Endothelial cell of umbilical vein (primary cell): ENCODE measurements around the gene GLIPR1L2. TPM values are rescaled to one million over a fixed set of nuclear protein-coding genes. Genes with fewer than 3 reads are reported as not detected.

Experiments used
- BruUV-seq: library from RNA; stranded (reverse); fragments of 400-500 nt; replicated peaks from 2 replicates; lab custom pipeline; 2021; lab: Mats Ljungman, UMichigan
- CTCF ChIA-PET: fragments of 300-600, 350-600 bp; sonication (Branson Sonifier 250); formaldehyde crosslinking; loops from one replicate; lab custom pipeline; 2021; ENCODE audit warnings: antibody characterized with exemption, inconsistent platforms; lab: Charles Lee
- POLR2A ChIA-PET: fragments of 300-600, 350-600 bp; sonication (Branson Sonifier 250); formaldehyde crosslinking; loops from one replicate; lab custom pipeline; 2021; ENCODE audit warnings: antibody characterized with exemption, inconsistent platforms; lab: Charles Lee
- DNase-seq: peaks from one replicate; pipeline ENCODE4 v3.0.0-alpha.2; 2011; ENCODE audit warnings: low read depth, low spot score
- FAIRE-seq: peaks from 2 replicates; lab custom pipeline; 2011; peaks lifted over from hg19 to GRCh38; lab: Jason Lieb, UNC
- H2AFZ ChIP-seq: 2 replicates; pipeline ENCODE4 v1.6.0; 2012; ENCODE audit warnings: low read depth, low read length, control low read depth, inconsistent platforms
- H3K27ac ChIP-seq: 2 replicates; pipeline ENCODE4 v1.5.1; 2011; ENCODE audit warnings: low read depth, mild to moderate bottlenecking, control low read depth, low read length, moderate library complexity; ENCODE audit not compliant: insufficient read depth
- H3K27me3 ChIP-seq, 2 experiments: 2 replicates each; pipeline versions ENCODE4 v1.6.0 to v1.6.1; 2011; ENCODE audit warnings: low read length in 2 of 2, mixed read lengths in 1 of 2; ENCODE audit not compliant: control insufficient read depth in 2 of 2, insufficient read depth in 2 of 2
- H3K36me3 ChIP-seq, 2 experiments: 2 replicates in 1 of 2; 3 replicates in 1 of 2; pipeline ENCODE4 v1.5.1; 2011; ENCODE audit warnings: low read length in 2 of 2, mild to moderate bottlenecking in 1 of 2, moderate library complexity in 1 of 2; ENCODE audit not compliant: control insufficient read depth in 2 of 2, insufficient read depth in 2 of 2; ENCODE audit errors: extremely low read depth in 1 of 2
- H3K4me1 ChIP-seq: 3 replicates; pipeline ENCODE4 v1.5.1; 2011; ENCODE audit warnings: mild to moderate bottlenecking, low read length; ENCODE audit not compliant: control insufficient read depth, insufficient read depth; ENCODE audit errors: extremely low read depth
- H3K4me2 ChIP-seq: 2 replicates; pipeline ENCODE4 v1.6.1; 2011; ENCODE audit warnings: low read length, control low read depth, mixed read lengths; ENCODE audit not compliant: insufficient read depth
- H3K4me3 ChIP-seq, 3 experiments: fragments of 200-600 bp in 1 of 3; sonication (generic), shearing (Covaris generic) in 1 of 3; replicated peaks in 1 of 3; 2 replicates each; pipeline ENCODE4 v1.5.1; 2011 to 2016; ENCODE audit warnings: control low read depth in 3 of 3, low read length in 3 of 3, mild to moderate bottlenecking in 2 of 3, inconsistent platforms in 1 of 3, low read depth in 1 of 3, moderate library complexity in 1 of 3; ENCODE audit not compliant: insufficient read depth in 1 of 3
- H3K79me2 ChIP-seq: 2 replicates; pipeline ENCODE4 v1.6.0; 2012; ENCODE audit warnings: low read length, inconsistent platforms; ENCODE audit not compliant: control insufficient read depth, insufficient read depth
- H3K9ac ChIP-seq: replicated peaks from 2 replicates; pipeline ENCODE3; 2011; ENCODE audit warnings: low read length, control low read depth; ENCODE audit not compliant: insufficient read depth; ENCODE audit errors: extremely low read depth
- H3K9me1 ChIP-seq: replicated peaks from 3 replicates; pipeline ENCODE4 v1.6.0; 2011; ENCODE audit warnings: mild to moderate bottlenecking, low read length; ENCODE audit not compliant: control insufficient read depth, insufficient read depth; ENCODE audit errors: extremely low read depth
- H3K9me3 ChIP-seq: replicated peaks from 2 replicates; pipeline ENCODE4 v1.5.1; 2012; ENCODE audit warnings: low read length, inconsistent platforms; ENCODE audit not compliant: control insufficient read depth, insufficient read depth
- H4K20me1 ChIP-seq: replicated peaks from 2 replicates; pipeline ENCODE3; 2011; ENCODE audit warnings: mild to moderate bottlenecking, low read length; ENCODE audit not compliant: control insufficient read depth, insufficient read depth; ENCODE audit errors: extremely low read depth
- CTCF ChIP-seq, 2 donors: IDR thresholded peaks; 1 replicate in 1 of 2; 2 replicates in 1 of 2; pipeline ENCODE4 v1.5.1; 2011; ENCODE audit warnings: low read length in 2 of 2, mild to moderate bottlenecking in 2 of 2, moderate library complexity in 2 of 2, control low read depth in 1 of 2, inconsistent platforms in 1 of 2, low read depth in 1 of 2; ENCODE audit not compliant: insufficient read depth in 1 of 2; ENCODE audit errors: extremely low read depth in 1 of 2
- EZH2 ChIP-seq: IDR thresholded peaks from 2 replicates; pipeline ENCODE4 v1.6.1; 2012; ENCODE audit warnings: borderline replicate concordance, low read depth, mild to moderate bottlenecking, moderate library complexity, low read length, inconsistent platforms; ENCODE audit not compliant: severe bottlenecking
- FOS ChIP-seq: IDR thresholded peaks from 2 replicates; pipeline ENCODE4 v1.6.1; 2011; ENCODE audit warnings: mild to moderate bottlenecking, low read length, moderate library complexity, borderline replicate concordance; ENCODE audit not compliant: insufficient read depth
- GATA2 ChIP-seq: IDR thresholded peaks from 2 replicates; pipeline ENCODE4 v1.7.0; 2011; ENCODE audit warnings: low read depth, mild to moderate bottlenecking, moderate library complexity, mixed read lengths, low read length; ENCODE audit not compliant: insufficient read length, insufficient read depth
- JUN ChIP-seq: IDR thresholded peaks from 2 replicates; pipeline ENCODE4 v1.6.1; 2011; ENCODE audit warnings: borderline replicate concordance, low read depth; ENCODE audit not compliant: insufficient read length, insufficient read depth
- MAX ChIP-seq: IDR thresholded peaks from 2 replicates; pipeline ENCODE4 v1.6.1; 2011; ENCODE audit not compliant: insufficient read depth, insufficient read length
- MYC ChIP-seq: IDR thresholded peaks from one replicate; pipeline ENCODE4 v1.6.1; 2011; ENCODE audit warnings: mild to moderate bottlenecking, low read depth, low read length
- POLR2A ChIP-seq: IDR thresholded peaks from 2 replicates; pipeline ENCODE4 v1.6.1; 2012; ENCODE audit warnings: low read depth, mild to moderate bottlenecking, control low read depth, low read length
- POLR2AphosphoS5 ChIP-seq: IDR thresholded peaks from 2 replicates; pipeline ENCODE4 v1.6.1; 2012; ENCODE audit warnings: low read depth, mild to moderate bottlenecking, control low read depth, low read length, moderate library complexity; ENCODE audit not compliant: insufficient read depth
- dilution Hi-C: fragments of 300-500 bp; cut with MboI; formaldehyde crosslinking; loops from one replicate; pipeline ENCODE4 v1.15.0; 2019; ENCODE audit warnings: low sequenced_read_pairs; ENCODE audit not compliant: extremely low pct_ligation_motif_present
- intact Hi-C: fragments of 100-400 bp; cut with micrococcal nuclease; formaldehyde crosslinking; loops from one replicate; pipeline ENCODE4 v1.10.0; 2022
- polyA plus RNA-seq, 4 experiments: library from polyadenylated mRNA; depleted of rRNA in 3 of 4; stranded (reverse) in 3 of 4; unstranded in 1 of 4; fragments of >200 nt; gene quantifications; 2 replicates each; pipeline versions ENCODE4 v1.2.1 to v1.2.3, GENCODE V29; 2011 to 2012; ENCODE audit warnings: missing spikeins in 1 of 4
- total RNA-seq: library from RNA; stranded (reverse); gene quantifications from 2 replicates; pipeline ENCODE4 v1.2.3, GENCODE V29; 2021

The GLIPR1L2 gene
- total and polyA plus RNA-seq, 2 donors (not counting 3 experiments of a cell fraction or from before 2014, with no cell fraction given): 0.07 TPM; not detected in 1

GRCh38 chr12:75455839-75456238, 65.0 kb downstream of the GLIPR1L2 start:
- no peak overlapping the region for H3K4me3 ChIP-seq
- ChIA-PET POLR2A (no interaction called here), CTCF (interaction anchor here (0.8 to 1.5 kb wide), 2 partner anchors 24 to 28 kb away, joined by 3 read pairs; no protein-coding TSS in a partner anchor)
- H3K9me1 ChIP-seq: no peaks in the 10 kb centered on the region
- peaks cover 0 to 4% of the 10 kb centered on the region in 2 experiments for H3K27me3 ChIP-seq
- H3K4me1 ChIP-seq: no peaks in the 10 kb centered on the region
- FAIRE-seq: no peak
- no TSS peak for BruUV-seq
- H3K79me2 ChIP-seq: no peaks in the 10 kb centered on the region
- no peaks in the 10 kb centered on the region for H3K9me3 ChIP-seq
- no peak overlapping the region for H3K27ac ChIP-seq
- no peaks in the 10 kb centered on the region for H4K20me1 ChIP-seq
- no peak overlapping the region for H2AFZ ChIP-seq
- dilution Hi-C loops (no loop called here), intact Hi-C loops (no loop called here)
- TF ChIP-seq MAX (no peak), CTCF (IDR thresholded peaks at IDR 0.05; ENCODE audit: extremely low read depth in 1 of 2, insufficient read depth in 1 of 2, low read depth in 1 of 2, low read length in 2 of 2) (no peak), POLR2AphosphoS5 (no peak), MYC (no peak), EZH2 (no peak), POLR2A (no peak), FOS (no peak), JUN (no peak), GATA2 (no peak)
- no peaks in the 10 kb centered on the region for H3K36me3 ChIP-seq
- H3K4me2 ChIP-seq: no peak overlapping the region
- no peak overlapping the region for H3K9ac ChIP-seq
- no peak for DNase-seq
